WI38 (cell line): ENCODE data around the gene GGNBP2.

Experiments
- H3K4me3 ChIP-seq: 2 replicates; pipeline ENCODE4 v1.5.1; 2011; ENCODE audit warnings: low read depth, mild to moderate bottlenecking, control low read depth, low read length
- CTCF ChIP-seq: IDR thresholded peaks from 2 replicates; pipeline ENCODE4 v1.5.1; 2012; ENCODE audit warnings: low read depth, mild to moderate bottlenecking, control low read depth, low read length

GGNBP2 gene

GRCh38 chr17:36592316-36592715, 47.6 kb downstream of the GGNBP2 start:
- peak overlapping the region; percentile 60 for H3K4me3 ChIP-seq
- no peak for TF ChIP-seq CTCF

- TF ChIP-seq CTCF, result no peak
- H3K4me3 ChIP-seq, result peak overlapping the region; percentile 60
Measured at GRCh38 chr17:36592716-36593321, 48.1 kb downstream of the GGNBP2 start.

GRCh38 chr17:36593656-36594316, 49.1 kb downstream of the GGNBP2 start:
- TF ChIP-seq CTCF, result no peak

GRCh38 chr17:36594626-36595401, 50.1 kb downstream of the GGNBP2 start:
- no peak for TF ChIP-seq CTCF
- H3K4me3 ChIP-seq, result no peak overlapping the region

More at GRCh38 chr17:36593656-36594316, 49.1 kb downstream of the GGNBP2 start:
- H3K4me3 ChIP-seq, result no peak overlapping the region

DNA sequence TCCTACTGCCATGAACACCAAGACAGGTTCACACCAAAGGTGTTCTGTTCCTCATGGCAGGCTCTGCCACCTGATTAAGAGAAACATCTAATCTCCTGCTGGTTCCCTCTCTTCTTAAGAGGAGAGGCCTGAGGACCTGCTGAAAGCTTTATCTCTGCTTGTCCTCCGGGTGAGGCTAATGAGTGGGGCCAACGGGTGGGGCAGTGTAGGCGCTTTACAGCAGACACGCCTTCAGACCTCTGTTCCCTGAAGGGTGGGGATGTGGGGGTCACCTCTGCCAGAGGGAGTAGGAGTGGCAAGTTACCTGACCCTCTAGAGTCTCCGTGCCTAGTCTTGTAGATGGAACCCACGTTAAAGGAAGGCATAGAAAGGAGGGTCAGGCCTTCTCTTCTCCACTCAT, 52.5 kb downstream of the GGNBP2 start:
- no peak for TF ChIP-seq CTCF
- no peak overlapping the region for H3K4me3 ChIP-seq

- no peak for TF ChIP-seq CTCF
- no peak overlapping the region for H3K4me3 ChIP-seq
Measured at GRCh38 chr17:36597866-36598777, 53.4 kb downstream of the GGNBP2 start.
